Muscle of leg (tissue), 11 donors: ENCODE results near the gene TASL. TPM values are rescaled to one million over a fixed set of nuclear protein-coding genes. Genes with fewer than 3 reads are reported as not detected.

Source experiments
- DNase-seq: peaks from one replicate; pipeline ENCODE4 v3.0.0; 2013
- H3K27ac ChIP-seq: one replicate; pipeline ENCODE4 v1.5.1; 2013; ENCODE audit warnings: mild to moderate bottlenecking, low read length, control low read depth
- H3K27me3 ChIP-seq: one replicate; pipeline ENCODE4 v1.6.1; 2013; ENCODE audit warnings: low read length; ENCODE audit not compliant: control insufficient read depth, insufficient read depth
- H3K36me3 ChIP-seq: one replicate; pipeline ENCODE4 v1.6.1; 2013; ENCODE audit warnings: low read length; ENCODE audit not compliant: control insufficient read depth, insufficient read depth
- H3K4me1 ChIP-seq: one replicate; pipeline ENCODE4 v1.6.1; 2013; ENCODE audit warnings: low read length; ENCODE audit not compliant: control insufficient read depth, insufficient read depth
- H3K4me3 ChIP-seq: one replicate; pipeline ENCODE4 v1.5.1; 2013; ENCODE audit warnings: low read length, control low read depth
- H3K9me3 ChIP-seq: replicated peaks from 2 replicates; pipeline ENCODE4 v1.6.1; 2013; ENCODE audit warnings: low read depth, low read length; ENCODE audit not compliant: control insufficient read depth
- WGBS: methylation state at CpG from one replicate; pipeline ENCODE4 v1.1.5; 2013; ENCODE audit warnings: missing lambda C conversion rate; ENCODE audit not compliant: insufficient coverage; 5-methylcytosine and 5-hydroxymethylcytosine counted together
- polyA plus RNA-seq, 8 donors: library from polyadenylated mRNA; unstranded; fragments of 120-200 nt; gene quantifications; one replicate each; pipeline versions ENCODE4 v1.2.1 to v1.2.3, GENCODE V29; 2013; ENCODE audit warnings: inconsistent platforms in 1 of 8, low replicate concordance in 1 of 8; ENCODE audit not compliant: insufficient read length in 8 of 8, insufficient read depth in 1 of 8
- total RNA-seq: library from RNA; stranded (reverse); fragments of 120-200 nt; gene quantifications from one replicate; pipeline ENCODE4 v1.2.4, GENCODE V29; 2013

The TASL gene
- total and polyA plus RNA-seq, 9 donors = 0.53 to 1.0 (median 0.63) TPM

DNA sequence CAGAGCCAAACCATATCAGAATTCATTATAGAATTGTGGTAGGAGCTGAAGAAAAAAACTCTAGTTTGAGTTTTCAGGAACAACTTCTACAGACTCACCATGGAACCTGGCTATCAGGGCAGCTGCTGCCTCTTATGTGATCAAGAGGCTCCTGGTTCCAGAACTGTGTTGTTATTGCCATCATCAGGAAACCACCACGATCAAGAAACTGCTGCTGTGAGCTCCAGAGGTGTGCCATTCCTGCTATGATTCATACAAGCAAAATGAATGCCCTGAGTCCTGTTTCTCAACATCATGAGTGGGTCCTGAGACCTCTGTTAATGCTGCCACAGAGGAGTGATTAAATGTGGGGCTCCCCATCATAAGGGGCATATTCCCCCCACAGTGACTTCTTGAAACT lies 43.7 kb downstream of the TASL start:
- Histone ChIP-seq H3K4me1 (no peaks in the 10 kb centered on the region), H3K27me3 (peaks cover 2% of the 10 kb centered on the region), H3K36me3 (no peaks in the 10 kb centered on the region), H3K4me3 (no peak overlapping the region), H3K9me3 (no peaks in the 10 kb centered on the region), H3K27ac (no peak overlapping the region)
- no CpG with 5 or more reads among the region's 1 CpG for WGBS
- DNase-seq = no peak

- Histone ChIP-seq H3K9me3 (no peaks in the 10 kb centered on the region), H3K36me3 (no peaks in the 10 kb centered on the region), H3K4me3 (no peak overlapping the region), H3K4me1 (no peaks in the 10 kb centered on the region), H3K27ac (no peak overlapping the region), H3K27me3 (peaks cover 2% of the 10 kb centered on the region)
- no CpG with 5 or more reads among the region's 2 CpGs for WGBS
- DNase-seq = no peak
These were observed 44.3 kb downstream of the TASL start for GRCh38 chrX:30533266-30533665.

DNA sequence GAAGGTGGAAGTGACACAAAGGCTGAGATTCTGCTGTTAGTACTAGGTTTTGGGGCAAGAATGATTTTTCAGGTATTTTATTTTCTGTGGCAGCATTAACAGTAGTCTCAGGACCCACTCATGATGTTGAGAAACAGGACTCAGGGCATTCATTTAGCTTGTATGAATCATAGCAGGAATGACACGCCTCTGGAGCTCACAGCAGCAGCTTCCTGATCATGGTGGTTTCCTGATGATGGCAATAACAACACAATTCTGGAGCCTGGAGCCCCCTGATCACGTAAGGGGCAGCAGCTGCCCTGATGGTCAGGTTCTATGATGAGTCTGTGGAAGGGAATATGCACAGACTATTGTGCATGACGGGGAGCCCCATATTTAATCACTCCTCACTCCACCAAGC lies 47.0 kb downstream of the TASL start:
- 83% methylated on average over 1 of the region's 3 CpGs for WGBS
- H3K36me3 ChIP-seq = no peaks in the 10 kb centered on the region
- peaks cover 2% of the 10 kb centered on the region for H3K9me3 ChIP-seq
- H3K27me3 ChIP-seq = peaks cover 2% of the 10 kb centered on the region
- no peak overlapping the region for H3K27ac ChIP-seq
- no peak overlapping the region for H3K4me3 ChIP-seq
- no peaks in the 10 kb centered on the region for H3K4me1 ChIP-seq
- DNase-seq = no peak

DNA sequence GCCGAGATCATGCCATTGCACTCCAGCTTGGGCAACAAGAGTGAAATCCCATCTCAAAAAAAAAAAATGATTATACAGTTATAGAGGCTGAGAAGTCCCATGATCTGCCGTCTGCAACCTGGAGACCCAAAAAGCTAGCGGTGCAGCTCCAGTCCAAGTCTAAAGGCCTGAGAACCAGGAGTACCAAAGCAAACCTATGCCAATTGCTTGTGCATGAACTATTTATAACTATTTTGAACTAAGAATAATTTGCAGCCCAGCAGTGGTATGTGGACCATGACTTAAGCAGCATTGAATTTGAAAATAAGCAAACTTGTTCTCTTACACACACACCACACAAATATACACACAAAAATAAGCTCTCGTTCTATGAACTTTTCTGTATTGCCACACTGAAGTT lies 51.8 kb downstream of the TASL start:
- H3K4me1 ChIP-seq = no peaks in the 10 kb centered on the region
- DNase-seq = no peak
- no CpG with 5 or more reads among the region's 4 CpGs for WGBS

GRCh38 chrX:30521440-30522182 lies 56.0 kb downstream of the TASL start:
- 85% methylated on average over 3 of the region's 4 CpGs for WGBS
- no peak overlapping the region for H3K4me3 ChIP-seq
- no peaks in the 10 kb centered on the region for H3K4me1 ChIP-seq
- no peak overlapping the region for H3K27ac ChIP-seq
- H3K9me3 ChIP-seq = no peaks in the 10 kb centered on the region
- H3K27me3 ChIP-seq = peaks cover 2% of the 10 kb centered on the region
- peak; percentile 2 for DNase-seq
- H3K36me3 ChIP-seq = no peaks in the 10 kb centered on the region

More for the DNA sequence above, 51.8 kb downstream of the TASL start:
- Histone ChIP-seq H3K27me3 (peaks cover 4% of the 10 kb centered on the region), H3K4me3 (no peak overlapping the region), H3K9me3 (peaks cover 2% of the 10 kb centered on the region), H3K27ac (no peak overlapping the region), H3K36me3 (no peaks in the 10 kb centered on the region)

DNA sequence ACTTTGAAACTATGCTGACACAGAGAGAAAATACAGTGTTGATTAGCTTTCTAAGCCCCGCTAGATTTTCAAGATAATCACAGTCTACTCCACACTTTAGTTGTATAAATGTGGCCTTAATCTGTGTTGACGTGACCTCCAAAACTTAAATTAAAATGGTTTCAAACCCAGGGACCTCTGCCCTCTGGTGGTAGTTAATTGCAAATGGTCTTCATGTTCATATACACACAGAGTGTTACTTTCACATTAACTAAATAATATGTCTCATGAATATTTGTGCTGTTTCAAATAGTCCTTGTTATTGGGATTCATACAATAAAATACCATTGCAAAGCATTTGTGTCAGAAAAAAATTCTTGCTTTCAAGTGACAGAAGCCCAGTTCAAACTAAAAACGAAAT lies 64.3 kb downstream of the TASL start:
- Histone ChIP-seq H3K4me3 (no peak overlapping the region), H3K4me1 (no peaks in the 10 kb centered on the region)
- WGBS = no CpG with 5 or more reads among the region's 3 CpGs

More for the DNA sequence above, 64.3 kb downstream of the TASL start:
- Histone ChIP-seq H3K27me3 (no peaks in the 10 kb centered on the region), H3K9me3 (no peaks in the 10 kb centered on the region), H3K36me3 (no peaks in the 10 kb centered on the region), H3K27ac (no peak overlapping the region)
- no peak for DNase-seq

Other genes starting within 250 kb of the TASL start
- 4.6 TPM for gene GK, start 75.7 kb upstream of the TASL start, total RNA-seq
- 1 to 10 TPM; 3.3 to 9.7 (median 4.2) TPM for gene GK, start 75.7 kb upstream of the TASL start, polyA plus RNA-seq